Liver (tissue), 9 donors: ENCODE results near the gene TNS1. TPM values are rescaled to one million over a fixed set of nuclear protein-coding genes. Genes with fewer than 3 reads are reported as not detected.

Experiments
- DNase-seq: peaks from one replicate; pipeline ENCODE4 v3.0.0-alpha.2; 2017; ENCODE audit warnings: low spot score
- H3K27ac ChIP-seq, 2 donors: one replicate each; pipeline ENCODE4 v1.7.0; 2013; ENCODE audit warnings: inconsistent platforms in 2 of 2, low read length in 2 of 2, control low read depth in 1 of 2, low read depth in 1 of 2, mild to moderate bottlenecking in 1 of 2
- H3K27me3 ChIP-seq, 4 donors: one replicate each; pipeline versions ENCODE4 v1.6.1 to v1.7.0; 2013; ENCODE audit warnings: low read length in 3 of 4, inconsistent platforms in 1 of 4, mild to moderate bottlenecking in 1 of 4, moderate library complexity in 1 of 4; ENCODE audit not compliant: control insufficient read depth in 4 of 4, insufficient read depth in 4 of 4
- H3K36me3 ChIP-seq, 4 donors: one replicate each; pipeline versions ENCODE4 v1.6.1 to v1.7.0; 2013; ENCODE audit warnings: low read length in 3 of 4, mild to moderate bottlenecking in 3 of 4, low read depth in 1 of 4, moderate library complexity in 1 of 4; ENCODE audit not compliant: control insufficient read depth in 4 of 4, insufficient read depth in 3 of 4
- H3K4me1 ChIP-seq, 4 donors: one replicate each; pipeline versions ENCODE4 v1.6.1 to v1.7.0; 2013; ENCODE audit warnings: low read length in 3 of 4, mild to moderate bottlenecking in 3 of 4, moderate library complexity in 1 of 4; ENCODE audit not compliant: control insufficient read depth in 4 of 4, insufficient read depth in 4 of 4
- H3K4me3 ChIP-seq, 3 donors: one replicate each; pipeline versions ENCODE4 v1.6.1 to v1.7.0; 2013; ENCODE audit warnings: low read length in 3 of 3, control low read depth in 1 of 3, low read depth in 1 of 3, mild to moderate bottlenecking in 1 of 3
- H3K9ac ChIP-seq, 2 donors: one replicate each; pipeline ENCODE4 v1.7.0; 2013; ENCODE audit warnings: low read length in 2 of 2, mild to moderate bottlenecking in 2 of 2, moderate library complexity in 2 of 2, control low read depth in 1 of 2, low read depth in 1 of 2
- H3K9me3 ChIP-seq, 4 donors: one replicate each; pipeline versions ENCODE4 v1.6.1 to v1.7.0; 2013; ENCODE audit warnings: low read length in 3 of 4; ENCODE audit not compliant: control insufficient read depth in 4 of 4
- EGR1 ChIP-seq, 2 donors: IDR thresholded peaks; 2 replicates each; pipeline ENCODE4 v1.6.1; 2016 to 2018; ENCODE audit warnings: antibody characterized with exemption in 2 of 2, low read depth in 2 of 2
- FOXA1 ChIP-seq: IDR thresholded peaks from 2 replicates; pipeline ENCODE4 v1.6.1; 2016; ENCODE audit warnings: antibody characterized with exemption
- FOXA2 ChIP-seq: IDR thresholded peaks from 2 replicates; pipeline ENCODE4 v1.6.1; 2016; ENCODE audit warnings: antibody characterized with exemption
- GABPA ChIP-seq, 2 donors: IDR thresholded peaks in 1 of 2; conservative IDR thresholded peaks in 1 of 2; 2 replicates each; pipeline ENCODE4 v1.6.1; 2016; ENCODE audit warnings: antibody characterized with exemption in 2 of 2, mild to moderate bottlenecking in 1 of 2, moderate library complexity in 1 of 2
- JUND ChIP-seq, 2 donors: IDR thresholded peaks; 2 replicates each; pipeline ENCODE4 v1.6.1; 2016; ENCODE audit warnings: antibody characterized with exemption in 2 of 2
- RAD21 ChIP-seq, 2 donors: IDR thresholded peaks; 2 replicates each; pipeline ENCODE4 v1.6.1; 2016; ENCODE audit warnings: antibody characterized with exemption in 2 of 2, mild to moderate bottlenecking in 2 of 2
- RXRA ChIP-seq, 2 donors: IDR thresholded peaks; 2 replicates each; pipeline ENCODE4 v1.6.1; 2017 to 2018; ENCODE audit warnings: antibody characterized with exemption in 2 of 2, mild to moderate bottlenecking in 1 of 2
- TAF1 ChIP-seq: conservative IDR thresholded peaks from 2 replicates; pipeline ENCODE4 v1.6.1; 2016; ENCODE audit warnings: antibody characterized with exemption, mild to moderate bottlenecking
- YY1 ChIP-seq: IDR thresholded peaks from 2 replicates; pipeline ENCODE4 v1.6.1; 2016; ENCODE audit warnings: antibody characterized with exemption, mild to moderate bottlenecking
- WGBS: extraction: QIAGEN DNeasy Blood & Tissue Kit; methylation state at CpG from one replicate; pipeline ENCODE4 v1.1.7; 2013; 5-methylcytosine and 5-hydroxymethylcytosine counted together
- polyA plus RNA-seq, 2 donors: library from polyadenylated mRNA; stranded (reverse) in 1 of 2; unstranded in 1 of 2; fragments of 200-250 nt in 1 of 2; fragments of >200 nt in 1 of 2; fragmentation: Nextera tagmentation in 1 of 2; extraction: Ambion mirVana in 1 of 2; gene quantifications; one replicate each; pipeline versions ENCODE4 v1.2.1 to v1.2.3, GENCODE V29; 2013 to 2015
- total RNA-seq, 2 donors: library from RNA; depleted of rRNA; stranded (reverse); fragments of >200 nt; gene quantifications; one replicate each; pipeline ENCODE4 v1.2.3, GENCODE V29; 2014
- TF ChIP-seq, protein P1 (sequence below): IDR thresholded peaks from 2 replicates; pipeline ENCODE4 v1.6.1; 2016; ENCODE audit warnings: antibody characterized with exemption
- TF ChIP-seq, protein P2 (sequence below): IDR thresholded peaks from 2 replicates; pipeline ENCODE4 v1.6.1; 2016; ENCODE audit warnings: antibody characterized with exemption
- TF ChIP-seq, protein P3 (sequence below): fragments of 150-350 bp; IDR thresholded peaks from 2 replicates; pipeline ENCODE4 v1.5.1; 2017; ENCODE audit warnings: improper control_type of control experiment, low read depth, low read length; ENCODE audit not compliant: missing input control
- TF ChIP-seq, protein P4 (sequence below): IDR thresholded peaks from 2 replicates; pipeline ENCODE4 v1.6.1; 2016; ENCODE audit warnings: antibody characterized with exemption
- donor health status: healthy.
- donor health status: healthy.
- donor health status: healthy.
- donor health status: healthy.
- donor health status: healthy.

The TNS1 gene
- total and polyA plus RNA-seq, 4 donors: 16.3 to 128 (median 57.3) TPM

DNA sequence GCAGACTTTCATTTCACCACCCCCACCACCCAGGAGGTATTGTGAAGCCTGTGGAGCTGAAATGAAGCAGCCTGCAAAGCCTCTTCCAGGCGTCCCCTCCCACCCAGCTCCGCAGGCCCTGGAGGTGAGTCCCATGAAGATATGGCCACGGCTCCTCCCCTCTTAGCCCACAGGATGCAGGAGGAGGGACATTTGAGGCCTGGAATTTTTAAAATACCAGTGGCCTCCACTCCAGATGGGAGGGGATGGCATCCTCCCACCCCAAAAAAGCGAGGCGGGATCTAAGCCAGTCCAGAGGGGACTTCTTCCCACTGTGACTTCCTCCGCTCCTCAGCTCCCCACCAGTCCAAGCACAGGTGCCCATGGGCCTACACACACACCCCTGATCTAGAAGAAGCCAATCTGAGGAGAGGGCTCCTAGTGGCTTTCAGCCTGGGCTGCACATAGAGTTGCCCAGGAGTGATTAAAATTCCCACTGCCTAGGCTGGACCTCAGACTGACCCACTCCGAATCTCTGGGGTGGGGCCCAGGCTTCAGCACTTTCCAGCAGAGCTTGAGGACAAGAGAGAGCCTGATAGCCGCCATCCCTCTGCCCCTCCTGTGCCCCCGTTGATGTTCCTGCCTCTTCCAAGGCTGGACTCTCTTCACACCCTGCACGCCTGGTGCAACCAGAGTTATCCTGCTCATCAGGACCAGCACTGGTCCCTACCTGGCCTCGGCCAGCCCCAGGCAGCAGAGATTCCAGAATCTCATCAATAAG is 206.9 kb downstream of the TNS1 start:
- TF ChIP-seq TAF1 (no peak), YY1 (no peak), FOXA1 (no peak), EGR1 (IDR thresholded peaks at IDR 0.05; ENCODE audit: low read depth in 2 of 2) (no peak), JUND (IDR thresholded peaks at IDR 0.05) (no peak), RAD21 (IDR thresholded peaks at IDR 0.05) (no peak), RXRA (IDR thresholded peaks at IDR 0.05) (no peak)
- TF ChIP-seq, protein P1, sequence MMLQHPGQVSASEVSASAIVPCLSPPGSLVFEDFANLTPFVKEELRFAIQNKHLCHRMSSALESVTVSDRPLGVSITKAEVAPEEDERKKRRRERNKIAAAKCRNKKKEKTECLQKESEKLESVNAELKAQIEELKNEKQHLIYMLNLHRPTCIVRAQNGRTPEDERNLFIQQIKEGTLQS: no peak
- no peak overlapping the region for H3K4me3 ChIP-seq
- H3K27me3 ChIP-seq: no peaks in the 10 kb centered on the region
- H3K36me3 ChIP-seq: peaks cover 0 to 1% (median 0%) of the 10 kb centered on the region in 4 donors
- no peak for DNase-seq
- H3K4me1 ChIP-seq: no peaks in the 10 kb centered on the region
- 83% methylated on average over 11 of the region's 11 CpGs for WGBS
- no peak overlapping the region for H3K27ac ChIP-seq
- H3K9ac ChIP-seq: no peak overlapping the region
- no peaks in the 10 kb centered on the region for H3K9me3 ChIP-seq

DNA sequence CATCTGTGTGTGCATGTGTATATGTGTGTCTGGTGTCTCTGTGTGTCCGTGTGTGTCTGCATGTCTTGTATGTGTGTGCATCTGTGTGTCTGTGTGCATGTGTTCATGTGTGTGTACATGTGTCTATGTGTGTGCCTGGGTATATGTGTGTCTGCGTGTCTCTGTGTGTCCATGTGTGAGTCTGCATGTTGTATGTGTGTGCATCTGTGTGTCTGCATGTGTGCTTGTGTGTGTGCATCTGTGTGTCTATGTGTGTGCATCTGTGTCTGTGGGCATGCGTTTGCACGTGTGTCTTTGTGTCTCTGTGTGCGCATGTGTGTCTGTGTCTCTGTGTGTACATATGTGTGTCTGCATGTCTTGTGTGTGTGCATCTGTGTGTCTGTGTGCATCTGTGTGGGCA is 207.7 kb downstream of the TNS1 start:
- WGBS: 95% methylated on average over 5 of the region's 5 CpGs
- Histone ChIP-seq H3K36me3 (peaks cover 0 to 1% (median 0%) of the 10 kb centered on the region in 4 donors), H3K4me1 (no peaks in the 10 kb centered on the region), H3K27me3 (no peaks in the 10 kb centered on the region), H3K9ac (no peak overlapping the region), H3K27ac (no peak overlapping the region), H3K4me3 (no peak overlapping the region), H3K9me3 (no peaks in the 10 kb centered on the region)
- no peak for TF ChIP-seq RAD21 (IDR thresholded peaks at IDR 0.05)
- no peak for TF ChIP-seq TAF1
- TF ChIP-seq, protein P2, sequence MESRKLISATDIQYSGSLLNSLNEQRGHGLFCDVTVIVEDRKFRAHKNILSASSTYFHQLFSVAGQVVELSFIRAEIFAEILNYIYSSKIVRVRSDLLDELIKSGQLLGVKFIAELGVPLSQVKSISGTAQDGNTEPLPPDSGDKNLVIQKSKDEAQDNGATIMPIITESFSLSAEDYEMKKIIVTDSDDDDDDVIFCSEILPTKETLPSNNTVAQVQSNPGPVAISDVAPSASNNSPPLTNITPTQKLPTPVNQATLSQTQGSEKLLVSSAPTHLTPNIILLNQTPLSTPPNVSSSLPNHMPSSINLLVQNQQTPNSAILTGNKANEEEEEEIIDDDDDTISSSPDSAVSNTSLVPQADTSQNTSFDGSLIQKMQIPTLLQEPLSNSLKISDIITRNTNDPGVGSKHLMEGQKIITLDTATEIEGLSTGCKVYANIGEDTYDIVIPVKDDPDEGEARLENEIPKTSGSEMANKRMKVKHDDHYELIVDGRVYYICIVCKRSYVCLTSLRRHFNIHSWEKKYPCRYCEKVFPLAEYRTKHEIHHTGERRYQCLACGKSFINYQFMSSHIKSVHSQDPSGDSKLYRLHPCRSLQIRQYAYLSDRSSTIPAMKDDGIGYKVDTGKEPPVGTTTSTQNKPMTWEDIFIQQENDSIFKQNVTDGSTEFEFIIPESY: no peak
- TF ChIP-seq GABPA (IDR thresholded peaks at IDR 0.05 in 1 of 2, conservative IDR thresholded peaks at IDR 0.05 in 1 of 2): no peak
- no peak for TF ChIP-seq RXRA (IDR thresholded peaks at IDR 0.05)
- no peak for TF ChIP-seq EGR1 (IDR thresholded peaks at IDR 0.05; ENCODE audit: low read depth in 2 of 2)
- TF ChIP-seq, protein P3, sequence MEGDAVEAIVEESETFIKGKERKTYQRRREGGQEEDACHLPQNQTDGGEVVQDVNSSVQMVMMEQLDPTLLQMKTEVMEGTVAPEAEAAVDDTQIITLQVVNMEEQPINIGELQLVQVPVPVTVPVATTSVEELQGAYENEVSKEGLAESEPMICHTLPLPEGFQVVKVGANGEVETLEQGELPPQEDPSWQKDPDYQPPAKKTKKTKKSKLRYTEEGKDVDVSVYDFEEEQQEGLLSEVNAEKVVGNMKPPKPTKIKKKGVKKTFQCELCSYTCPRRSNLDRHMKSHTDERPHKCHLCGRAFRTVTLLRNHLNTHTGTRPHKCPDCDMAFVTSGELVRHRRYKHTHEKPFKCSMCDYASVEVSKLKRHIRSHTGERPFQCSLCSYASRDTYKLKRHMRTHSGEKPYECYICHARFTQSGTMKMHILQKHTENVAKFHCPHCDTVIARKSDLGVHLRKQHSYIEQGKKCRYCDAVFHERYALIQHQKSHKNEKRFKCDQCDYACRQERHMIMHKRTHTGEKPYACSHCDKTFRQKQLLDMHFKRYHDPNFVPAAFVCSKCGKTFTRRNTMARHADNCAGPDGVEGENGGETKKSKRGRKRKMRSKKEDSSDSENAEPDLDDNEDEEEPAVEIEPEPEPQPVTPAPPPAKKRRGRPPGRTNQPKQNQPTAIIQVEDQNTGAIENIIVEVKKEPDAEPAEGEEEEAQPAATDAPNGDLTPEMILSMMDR: no peak
- no peak for TF ChIP-seq JUND (IDR thresholded peaks at IDR 0.05)
- no peak for TF ChIP-seq FOXA2
- no peak for TF ChIP-seq FOXA1
- TF ChIP-seq, protein P4, sequence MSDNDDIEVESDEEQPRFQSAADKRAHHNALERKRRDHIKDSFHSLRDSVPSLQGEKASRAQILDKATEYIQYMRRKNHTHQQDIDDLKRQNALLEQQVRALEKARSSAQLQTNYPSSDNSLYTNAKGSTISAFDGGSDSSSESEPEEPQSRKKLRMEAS: no peak
- DNase-seq: no peak
